Measurements from ENCODE around the gene SLC35E1.

SLC35E1 gene

DNA sequence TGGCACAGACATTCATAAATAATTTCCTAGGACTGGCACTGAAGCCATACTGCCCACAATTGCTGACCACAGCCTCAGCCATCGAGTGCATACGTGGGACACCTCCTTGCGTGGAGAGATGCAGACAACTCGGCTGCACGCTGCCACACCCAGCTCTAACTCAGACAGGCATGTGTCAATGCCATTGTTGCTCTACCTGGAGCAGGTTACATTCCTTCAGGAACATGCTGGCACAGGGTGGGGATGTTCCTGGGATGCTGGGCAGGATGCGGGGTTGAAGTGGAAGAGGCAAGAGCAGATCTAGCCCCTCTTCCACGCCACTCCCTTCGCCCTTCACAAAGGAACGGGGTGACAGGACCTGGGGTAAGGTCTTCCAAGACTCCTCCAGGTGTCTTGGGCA lies 24.2 kb upstream of the SLC35E1 start:
- DNase-seq (ENCODE audit: low read depth in 2 of 2) = no peak

GRCh38 chr19:16595097-16595496 lies 22.9 kb upstream of the SLC35E1 start:
- no peak for DNase-seq (ENCODE audit: low read depth in 2 of 2)

DNA sequence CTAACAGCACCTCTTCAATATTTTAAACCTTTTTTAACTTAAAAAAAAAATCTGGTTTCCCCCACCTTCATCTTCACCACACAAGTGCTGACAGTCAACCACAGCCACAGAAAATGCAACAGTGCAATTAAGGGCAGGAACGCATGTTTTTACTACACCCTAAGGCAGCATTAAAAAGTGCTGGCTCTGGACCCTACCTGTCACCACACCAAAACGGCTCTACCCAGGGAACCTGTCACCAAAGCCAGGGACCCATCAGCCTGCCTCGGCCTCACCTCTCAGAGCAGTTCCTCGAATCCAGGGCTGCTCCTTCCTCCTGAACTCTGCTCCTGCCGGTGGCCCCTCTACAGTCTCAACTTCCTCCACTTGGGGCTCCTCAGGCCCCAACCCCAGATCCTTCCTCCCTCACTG lies 22.5 kb upstream of the SLC35E1 start:
- no peak for DNase-seq (ENCODE audit: low read depth in 2 of 2)

DNA sequence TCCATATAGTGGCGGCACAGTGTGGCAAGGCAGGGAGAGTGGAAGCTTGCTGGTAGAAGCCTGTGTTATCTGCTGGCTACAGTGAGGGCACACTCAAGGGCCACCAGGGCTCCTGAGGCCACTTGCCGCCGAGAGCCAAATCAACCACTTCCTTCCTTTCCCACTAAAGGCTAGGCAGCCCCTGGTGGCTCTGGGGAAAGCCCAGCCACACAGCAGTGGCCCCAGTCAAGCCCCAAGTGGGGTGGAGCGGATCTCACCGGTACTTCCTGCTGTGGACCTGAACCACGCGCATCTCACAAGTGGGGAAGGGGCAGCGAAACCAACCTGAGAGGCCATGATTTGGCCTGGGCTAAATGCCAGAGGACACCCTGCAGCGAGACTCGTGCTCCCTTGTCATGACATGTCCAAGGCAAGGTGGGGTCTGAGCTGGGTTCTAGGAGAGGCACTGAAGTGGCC lies 21.9 kb upstream of the SLC35E1 start:
- DNase-seq (ENCODE audit: low read depth in 2 of 2) = peak in 1 of 2 donors; percentile 48

DNA sequence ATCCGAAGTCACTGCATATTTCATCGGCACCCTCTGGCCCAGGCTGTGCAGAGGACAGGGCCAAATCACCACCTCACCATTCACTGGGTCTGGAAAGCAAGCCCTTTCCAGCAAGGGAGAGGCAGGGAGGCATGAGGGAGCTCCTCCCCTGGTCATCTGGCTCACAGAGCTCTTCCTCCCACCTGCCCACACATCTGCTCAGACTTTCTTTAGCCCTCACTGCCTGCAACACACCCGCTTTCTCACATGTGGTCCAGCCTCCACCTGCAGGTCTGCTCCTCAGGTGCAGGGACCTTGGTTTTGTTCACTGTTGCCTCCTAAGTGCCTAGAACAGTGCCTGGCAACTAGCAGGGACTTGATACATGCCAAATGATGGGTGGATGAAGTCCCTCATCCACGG lies 21.0 kb upstream of the SLC35E1 start:
- DNase-seq (ENCODE audit: low read depth in 2 of 2) = no peak

GRCh38 chr19:16591803-16592556 lies 19.8 kb upstream of the SLC35E1 start:
- no peak for DNase-seq (ENCODE audit: low read depth in 2 of 2)

DNA sequence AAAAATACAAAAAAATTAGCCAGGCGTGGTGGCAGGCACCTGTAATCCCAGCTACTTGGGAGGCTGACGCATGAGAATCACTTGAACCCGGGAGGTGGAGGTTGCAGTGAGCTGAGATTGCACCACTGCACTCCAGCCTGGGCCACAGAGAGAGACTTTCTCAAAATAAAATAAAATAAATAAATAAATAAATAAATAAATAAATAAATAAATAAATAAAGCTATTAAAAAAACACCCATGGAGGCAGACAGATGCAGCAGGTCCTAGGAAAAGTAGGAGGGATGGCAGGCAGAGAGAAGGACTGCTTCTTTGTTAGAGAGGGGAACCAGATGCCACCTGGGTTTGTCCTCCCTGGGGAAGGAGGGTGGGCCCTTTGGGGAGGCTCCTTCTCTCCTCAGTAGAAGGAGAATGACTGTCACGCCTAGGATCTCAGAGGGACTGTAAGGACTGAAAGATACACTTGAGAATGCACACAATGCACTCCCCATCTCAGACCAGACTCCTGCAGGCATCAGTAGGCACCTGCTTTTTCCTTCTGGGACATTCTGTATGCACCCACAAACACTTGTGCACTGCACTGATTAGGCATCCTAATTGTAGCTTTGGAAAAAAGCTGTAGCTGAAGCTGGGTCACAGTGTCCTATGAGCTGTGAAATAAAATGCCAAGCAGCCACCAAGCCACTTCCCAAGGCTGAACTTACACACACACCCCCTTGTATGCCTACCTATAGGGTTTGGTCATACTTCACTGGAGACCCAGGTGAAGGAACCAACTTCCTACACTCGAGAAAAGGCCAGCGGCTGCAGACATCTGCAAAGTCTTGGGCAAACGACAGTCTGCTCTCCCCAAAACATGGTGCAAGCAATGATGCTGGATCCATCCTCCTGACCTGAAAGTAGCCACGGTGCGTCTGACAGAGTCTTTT lies 18.9 kb upstream of the SLC35E1 start:
- DNase-seq (ENCODE audit: low read depth in 2 of 2) = no peak

GRCh38 chr19:16589917-16590316 lies 17.7 kb upstream of the SLC35E1 start:
- no peak for DNase-seq (ENCODE audit: low read depth in 2 of 2)

GRCh38 chr19:16588824-16589577 lies 16.8 kb upstream of the SLC35E1 start:
- no peak for DNase-seq (ENCODE audit: low read depth in 2 of 2)

GRCh38 chr19:16587833-16588823 lies 15.9 kb upstream of the SLC35E1 start:
- peak; percentile 62 for DNase-seq (ENCODE audit: low read depth in 2 of 2)

DNA sequence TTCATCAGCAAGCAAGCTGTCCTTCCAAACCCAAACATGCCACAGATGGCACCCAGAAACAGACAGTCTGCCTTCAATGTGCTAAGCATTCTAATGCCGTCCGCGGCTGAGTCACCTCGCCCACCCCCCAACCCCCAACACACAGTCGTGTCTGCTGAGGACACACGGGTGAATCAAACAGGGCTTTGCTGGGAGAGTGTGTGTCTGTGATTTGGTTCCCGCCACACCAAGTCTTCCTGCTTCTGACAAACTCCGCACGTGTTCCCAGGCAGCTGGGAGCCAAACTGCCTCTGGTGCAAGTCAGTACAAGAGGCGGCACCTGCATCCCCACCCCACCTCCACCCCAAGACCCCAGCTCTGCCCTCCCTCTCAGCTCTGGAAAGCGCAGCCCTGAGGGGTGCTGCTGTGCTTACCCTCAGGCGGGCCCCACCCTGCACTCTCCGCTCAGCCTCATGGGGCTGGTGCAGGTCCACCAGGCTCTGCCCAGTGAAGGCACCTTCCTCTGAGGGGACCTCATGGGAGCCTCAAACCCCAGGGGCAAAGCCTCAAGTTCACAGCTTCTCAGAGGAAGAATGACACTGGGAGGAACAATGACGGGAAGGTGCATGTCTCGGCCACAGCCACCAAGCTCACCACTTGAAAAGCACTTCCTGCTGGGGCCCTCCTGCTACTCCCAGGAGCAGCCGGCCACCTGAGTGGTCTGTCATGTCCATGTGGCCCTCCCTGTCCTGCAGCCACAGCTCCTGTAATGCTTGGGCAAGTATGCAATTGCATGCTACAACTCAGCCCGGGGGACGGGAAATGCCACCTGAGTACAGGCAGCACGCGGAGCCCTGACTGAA lies 15.0 kb upstream of the SLC35E1 start:
- peak in 1 of 2 donors; percentile 45 for DNase-seq (ENCODE audit: low read depth in 2 of 2)

GRCh38 chr19:16586477-16586871 lies 14.3 kb upstream of the SLC35E1 start:
- DNase-seq (ENCODE audit: low read depth in 2 of 2) = no peak

GRCh38 chr19:16585808-16586476 lies 13.7 kb upstream of the SLC35E1 start:
- no peak for DNase-seq (ENCODE audit: low read depth in 2 of 2)

DNA sequence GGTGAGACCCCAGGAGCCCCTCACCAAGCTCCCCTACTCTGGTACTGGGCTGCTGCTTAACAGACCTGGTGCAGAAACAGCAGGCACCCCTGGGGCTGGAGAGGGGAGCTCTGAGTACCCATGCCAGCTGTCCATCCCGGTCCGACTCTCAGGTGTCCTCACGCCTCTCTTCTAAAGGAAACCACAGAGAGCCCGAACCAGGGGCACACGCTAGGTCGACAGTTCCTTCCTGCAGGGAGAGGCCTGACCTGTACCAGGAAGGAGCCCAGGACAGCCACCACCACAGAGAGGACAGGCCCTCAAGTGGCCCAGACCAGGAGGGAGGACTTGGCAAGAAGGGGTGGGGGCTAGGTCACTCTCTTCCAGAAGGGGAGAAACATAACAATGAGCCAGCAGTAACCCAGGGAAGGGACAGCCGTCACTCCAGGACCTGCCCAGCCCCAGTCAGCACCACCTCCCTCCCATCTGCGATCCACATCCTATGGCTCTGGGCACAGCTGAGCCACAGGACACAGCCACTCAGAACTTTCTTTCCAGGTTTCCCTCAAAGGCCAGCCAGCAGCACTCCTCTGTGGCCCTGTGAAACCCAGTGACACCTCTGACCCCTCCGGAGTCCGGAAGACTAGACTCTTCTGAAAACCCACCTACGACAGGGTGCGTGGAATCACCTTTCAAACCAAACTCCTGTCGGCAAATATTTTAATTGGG lies 13.0 kb upstream of the SLC35E1 start:
- DNase-seq (ENCODE audit: low read depth in 2 of 2) = no peak

- DNase-seq (ENCODE audit: low read depth in 2 of 2) = peak; percentile 83 to 85
These were observed 12.3 kb upstream of the SLC35E1 start for GRCh38 chr19:16584248-16585093.

DNA sequence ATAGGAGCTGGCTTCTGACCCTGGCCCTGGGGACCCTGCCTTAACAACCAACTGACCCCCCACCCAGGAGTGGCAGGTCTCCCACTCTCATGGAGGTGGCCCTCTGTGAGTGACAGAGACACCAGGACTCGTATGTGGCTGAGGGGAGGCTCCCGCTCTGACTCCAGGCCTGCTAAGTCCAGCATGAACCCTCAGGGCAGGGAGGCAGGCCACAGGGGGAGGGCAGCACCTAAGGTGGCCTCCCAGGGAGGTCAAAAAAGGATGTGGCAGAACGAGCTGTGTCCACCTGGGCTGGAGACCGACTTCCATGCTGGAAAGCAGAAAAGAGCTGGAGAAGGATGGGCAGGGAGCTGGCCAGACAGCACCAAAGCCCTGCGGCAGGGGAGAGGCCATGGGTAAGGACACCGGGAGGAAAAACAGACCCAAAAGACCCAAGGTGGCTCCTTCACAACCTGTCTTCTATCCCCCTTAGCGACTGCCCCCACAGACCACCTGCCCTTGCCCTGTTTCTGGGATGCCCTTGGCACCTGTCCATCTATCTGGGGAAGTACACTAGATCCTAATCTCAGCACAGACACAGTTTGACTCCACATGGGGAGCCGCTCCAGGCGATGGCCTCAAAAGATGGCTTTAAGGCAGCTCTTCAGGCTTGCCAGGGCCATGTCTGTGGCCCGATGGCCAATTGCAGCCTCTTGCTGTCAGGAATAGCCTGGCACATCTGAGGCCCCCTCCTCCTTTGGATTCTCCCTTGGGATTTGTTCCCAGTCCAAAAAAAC lies 10.5 kb upstream of the SLC35E1 start:
- DNase-seq (ENCODE audit: low read depth in 2 of 2) = no peak

DNA sequence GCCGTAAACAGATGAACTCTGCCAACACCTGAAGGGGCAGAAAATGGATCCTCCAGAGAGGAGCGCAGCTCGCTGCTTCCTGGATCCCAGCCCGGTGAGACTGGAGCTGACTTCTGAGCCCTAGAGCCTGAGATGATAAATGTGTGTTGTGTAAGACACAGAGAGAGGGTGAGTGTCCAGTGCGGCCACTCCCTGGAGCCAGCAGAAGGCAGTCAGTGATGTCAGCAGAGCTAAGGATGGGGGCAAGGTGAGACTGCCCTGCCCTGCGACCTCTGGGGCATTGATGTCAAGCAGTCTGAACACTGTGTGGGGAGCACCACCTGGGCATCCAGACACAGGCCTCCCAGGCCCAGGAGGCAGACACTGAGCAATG lies 9.7 kb upstream of the SLC35E1 start:
- DNase-seq (ENCODE audit: low read depth in 2 of 2) = no peak

Data from stimulated activated CD8-positive, alpha-beta memory T cell treated with anti-CD3 and anti-CD28 coated beads, Interleukin-15, amount 100 ng/mL, for 48 hours (primary cell).